Panc1 (cell line): ENCODE measurements around the gene NPFFR2. TPM values are rescaled to one million over a fixed set of nuclear protein-coding genes. Genes with fewer than 3 reads are reported as not detected.

Source experiments
- ATAC-seq: fragments of 200-7000 bp; cut with Tn5 transposase; 2 replicates; pipeline ENCODE4 v1.9.1; 2020; ENCODE audit warnings: mild to moderate bottlenecking, moderate library complexity
- BruUV-seq: library from RNA; stranded (reverse); fragments of 400-500 nt; replicated peaks from 2 replicates; lab custom pipeline; 2021; lab: Mats Ljungman, UMichigan
- CTCF ChIA-PET: fragments of 300-600 bp; sonication (Branson Sonifier 250); formaldehyde crosslinking; loops from one replicate; lab custom pipeline; 2022; ENCODE audit warnings: antibody characterized with exemption; lab: Charles Lee
- POLR2A ChIA-PET: fragments of 300-600 bp; sonication (Branson Sonifier 250); formaldehyde crosslinking; loops from one replicate; lab custom pipeline; 2022; ENCODE audit warnings: antibody characterized with exemption; lab: Charles Lee
- DNase-seq: peaks from one replicate; pipeline ENCODE4 v3.0.0-alpha.2; 2010; ENCODE audit warnings: low read depth, low spot score
- H3K27ac ChIP-seq: 2 replicates; pipeline ENCODE4 v1.5.1; 2011; ENCODE audit warnings: mild to moderate bottlenecking, low read length, inconsistent platforms
- H3K27me3 ChIP-seq: fragments of 200-500 bp; sonication (Bioruptor generic); 2 replicates; pipeline ENCODE4 v1.6.0; 2014; ENCODE audit warnings: low read length, inconsistent platforms; ENCODE audit not compliant: control insufficient read depth, insufficient read depth
- H3K36me3 ChIP-seq: fragments of 200-500 bp; sonication (Bioruptor generic); 2 replicates; pipeline ENCODE4 v1.5.1; 2014; ENCODE audit warnings: inconsistent platforms, mild to moderate bottlenecking, low read length, moderate library complexity; ENCODE audit not compliant: control insufficient read depth, insufficient read depth
- H3K4me1 ChIP-seq: 2 replicates; pipeline ENCODE4 v1.5.1; 2011; ENCODE audit warnings: inconsistent platforms, mild to moderate bottlenecking, low read length, moderate library complexity; ENCODE audit not compliant: control insufficient read depth, insufficient read depth
- H3K4me3 ChIP-seq, 2 experiments: 2 replicates each; pipeline ENCODE4 v1.5.1; 2011 to 2012; ENCODE audit warnings: low read depth in 2 of 2, low read length in 2 of 2, mild to moderate bottlenecking in 2 of 2, inconsistent platforms in 1 of 2, moderate library complexity in 1 of 2
- H3K9me3 ChIP-seq: fragments of 200-500 bp; sonication (Bioruptor generic); 2 replicates; pipeline ENCODE4 v1.5.1; 2014; ENCODE audit warnings: low read depth, mild to moderate bottlenecking, inconsistent platforms, low read length, moderate library complexity; ENCODE audit not compliant: control insufficient read depth, insufficient read depth
- CTCF ChIP-seq: fragments of 450-650 bp; IDR thresholded peaks from 2 replicates; pipeline ENCODE4 v1.5.1; 2017; ENCODE audit warnings: mild to moderate bottlenecking
- POLR2AphosphoS5 ChIP-seq: IDR thresholded peaks from 2 replicates; pipeline ENCODE4 v1.6.1; 2012; ENCODE audit warnings: mild to moderate bottlenecking, low read depth, low read length, moderate library complexity
- REST ChIP-seq, 2 experiments: IDR thresholded peaks; 2 replicates each; pipeline ENCODE4 v1.6.1; 2011 to 2012; ENCODE audit warnings: low read depth in 2 of 2, control low read depth in 1 of 2, low read length in 1 of 2, mild to moderate bottlenecking in 1 of 2, moderate library complexity in 1 of 2; ENCODE audit not compliant: insufficient read depth in 1 of 2
- SIN3A ChIP-seq: IDR thresholded peaks from 2 replicates; pipeline ENCODE4 v1.6.1; 2012; ENCODE audit warnings: low read depth, mild to moderate bottlenecking, low read length, moderate library complexity, borderline replicate concordance; ENCODE audit not compliant: insufficient read depth
- TCF7L2 ChIP-seq: IDR thresholded peaks from 2 replicates; pipeline ENCODE4 v1.6.1; 2011; ENCODE audit warnings: mild to moderate bottlenecking, low read depth, low read length, inconsistent platforms
- in situ Hi-C: cut with HindIII; loops from 2 replicates; pipeline ENCODE4 v1.10.0; 2016; ENCODE audit warnings: low sequenced_read_pairs, low pct_unique_long_range_greater_than_20kb
- intact Hi-C: fragments of 100-400 bp; cut with micrococcal nuclease; formaldehyde crosslinking; loops from one replicate; pipeline ENCODE4 v1.10.0; 2022; ENCODE audit not compliant: unreplicated experiment
- total RNA-seq: library from RNA; stranded (reverse); gene quantifications from one replicate; pipeline ENCODE4 v1.2.1, GENCODE V29; 2021; ENCODE audit not compliant: unreplicated experiment

NPFFR2 gene
- total RNA-seq, 1 experiment from 2014 or later = not detected

GRCh38 chr4:72076562-72076961 is 44.8 kb downstream of the NPFFR2 start:
- DNase-seq (no peak), ATAC-seq (no peak)
- H3K9me3 ChIP-seq = no peaks in the 10 kb centered on the region
- no peaks in the 10 kb centered on the region for H3K27me3 ChIP-seq
- in situ Hi-C loops (no loop called here), intact Hi-C loops (no loop called here)
- H3K4me3 ChIP-seq = no peak overlapping the region
- BruUV-seq = no TSS peak
- H3K27ac ChIP-seq = no peak overlapping the region
- TF ChIP-seq SIN3A (no peak), TCF7L2 (no peak), REST (IDR thresholded peaks at IDR 0.05; ENCODE audit: insufficient read depth in 1 of 2, low read depth in 2 of 2, low read length in 1 of 2) (no peak)
- POLR2A ChIA-PET = no interaction called here
- CTCF ChIA-PET = no interaction called here
- no peaks in the 10 kb centered on the region for H3K4me1 ChIP-seq
- no peaks in the 10 kb centered on the region for H3K36me3 ChIP-seq

- no peak overlapping the region for H3K27ac ChIP-seq
- BruUV-seq = no TSS peak
- POLR2A ChIA-PET = no interaction called here
- H3K36me3 ChIP-seq = no peaks in the 10 kb centered on the region
- H3K9me3 ChIP-seq = no peaks in the 10 kb centered on the region
- intact Hi-C loops (no loop called here), in situ Hi-C loops (no loop called here)
- H3K4me3 ChIP-seq = no peak overlapping the region
- H3K27me3 ChIP-seq = no peaks in the 10 kb centered on the region
- H3K4me1 ChIP-seq = no peaks in the 10 kb centered on the region
- TF ChIP-seq CTCF (no peak), SIN3A (no peak), POLR2AphosphoS5 (no peak), TCF7L2 (no peak), REST (IDR thresholded peaks at IDR 0.05; ENCODE audit: insufficient read depth in 1 of 2, low read depth in 2 of 2, low read length in 1 of 2) (no peak)
- CTCF ChIA-PET = no interaction called here
- ATAC-seq = no peak
- DNase-seq = no peak
Observed at GRCh38 chr4:72077346-72077745, 45.5 kb downstream of the NPFFR2 start.
